ENCODE data around the gene SLC22A5.

The SLC22A5 gene

GRCh38 chr5:132421462-132421861, 52.0 kb downstream of the SLC22A5 start:
- TF ChIP-seq CTCF (IDR thresholded peaks at IDR 0.05; ENCODE audit: insufficient read depth, low read length, poor library complexity, severe bottlenecking): no peak
- no peak for DNase-seq (ENCODE audit: extremely low read depth, insufficient read length)
- Histone ChIP-seq H3K36me3 (ENCODE audit: control insufficient read depth, insufficient read depth, low read length) (peaks cover 7% of the 10 kb centered on the region), H3K4me3 (replicated peaks; ENCODE audit: low read depth, low read length) (no peak overlapping the region), H3K27me3 (replicated peaks; ENCODE audit: control insufficient read depth, insufficient read depth, low read length) (no peaks in the 10 kb centered on the region)

GRCh38 chr5:132422720-132423437, 53.4 kb downstream of the SLC22A5 start:
- H3K36me3 ChIP-seq (ENCODE audit: control insufficient read depth, insufficient read depth, low read length): peaks cover 5% of the 10 kb centered on the region; the same call in 1 of the 2 replicates
- DNase-seq (ENCODE audit: extremely low read depth, insufficient read length): peak; percentile 33
- no peaks in the 10 kb centered on the region for H3K27me3 ChIP-seq (replicated peaks; ENCODE audit: control insufficient read depth, insufficient read depth, low read length)
- no peak overlapping the region for H3K4me3 ChIP-seq (replicated peaks; ENCODE audit: low read depth, low read length)
- TF ChIP-seq CTCF (IDR thresholded peaks at IDR 0.05; ENCODE audit: insufficient read depth, low read length, poor library complexity, severe bottlenecking): no peak

GRCh38 chr5:132423438-132423898, 54.0 kb downstream of the SLC22A5 start:
- H3K36me3 ChIP-seq (ENCODE audit: control insufficient read depth, insufficient read depth, low read length): peaks cover 5% of the 10 kb centered on the region; the same call in 1 of the 2 replicates
- H3K4me3 ChIP-seq (replicated peaks; ENCODE audit: low read depth, low read length): no peak overlapping the region
- no peaks in the 10 kb centered on the region for H3K27me3 ChIP-seq (replicated peaks; ENCODE audit: control insufficient read depth, insufficient read depth, low read length)
- no peak for TF ChIP-seq CTCF (IDR thresholded peaks at IDR 0.05; ENCODE audit: insufficient read depth, low read length, poor library complexity, severe bottlenecking)
- no peak for DNase-seq (ENCODE audit: extremely low read depth, insufficient read length)

- Histone ChIP-seq H3K27me3 (replicated peaks; ENCODE audit: control insufficient read depth, insufficient read depth, low read length) (no peaks in the 10 kb centered on the region), H3K4me3 (replicated peaks; ENCODE audit: low read depth, low read length) (no peak overlapping the region), H3K36me3 (ENCODE audit: control insufficient read depth, insufficient read depth, low read length) (peaks cover 5% of the 10 kb centered on the region; the same call in 1 of the 2 replicates)
- no peak for DNase-seq (ENCODE audit: extremely low read depth, insufficient read length)
- no peak for TF ChIP-seq CTCF (IDR thresholded peaks at IDR 0.05; ENCODE audit: insufficient read depth, low read length, poor library complexity, severe bottlenecking)
These were observed 54.8 kb downstream of the SLC22A5 start for GRCh38 chr5:132424167-132424880.

GRCh38 chr5:132425009-132425937, 55.8 kb downstream of the SLC22A5 start:
- DNase-seq (ENCODE audit: extremely low read depth, insufficient read length): peak; percentile 65
- no peak for TF ChIP-seq CTCF (IDR thresholded peaks at IDR 0.05; ENCODE audit: insufficient read depth, low read length, poor library complexity, severe bottlenecking)
- Histone ChIP-seq H3K27me3 (replicated peaks; ENCODE audit: control insufficient read depth, insufficient read depth, low read length) (no peaks in the 10 kb centered on the region), H3K36me3 (ENCODE audit: control insufficient read depth, insufficient read depth, low read length) (peaks cover 6% of the 10 kb centered on the region), H3K4me3 (replicated peaks; ENCODE audit: low read depth, low read length) (peak overlapping the region; percentile 46)
